Occipital lobe (tissue), 2 donors: ENCODE data around the gene FBXO3. TPM values are rescaled to one million over a fixed set of nuclear protein-coding genes. Genes with fewer than 3 reads are reported as not detected.
"Not testable (repeated sequence)": the region's sequence is repeated elsewhere in the genome, so short reads cannot be mapped to it uniquely, and the experiment has no call there.

Experiments
- DNase-seq: peaks from one replicate; lab custom pipeline; 2025; lab: John Stamatoyannopoulos, UW
- total RNA-seq: library from RNA; depleted of rRNA; stranded (reverse); fragments of >200 nt; gene quantifications from one replicate; pipeline ENCODE4 v1.2.3, GENCODE V29; 2014

FBXO3 gene
- total RNA-seq = 93.9 TPM

- DNase-seq = peak; percentile 78
Observed at GRCh38 chr11:33773987-33774735, at the start of gene FBXO3. Gene FBXO3 (minus strand): TSS chr11:33774520. CDS start chr11:33774497, 23 bp downstream.

- DNase-seq = not testable (repeated sequence)
Observed at GRCh38 chr11:33822981-33823380, 48.7 kb upstream of the FBXO3 start.

- no peak for DNase-seq
Observed at GRCh38 chr11:33819278-33820035, 45.1 kb upstream of the FBXO3 start.

- peak; percentile 68 for DNase-seq
Observed at GRCh38 chr11:33808228-33808828, 34.0 kb upstream of the FBXO3 start.

- DNase-seq = no peak
Observed at GRCh38 chr11:33804471-33804870, 30.2 kb upstream of the FBXO3 start.

- peak; percentile 72 for DNase-seq
Observed at GRCh38 chr11:33802194-33802950, 28.1 kb upstream of the FBXO3 start.

GRCh38 chr11:33801821-33802193, 27.5 kb upstream of the FBXO3 start:
- DNase-seq = no peak

- DNase-seq = no peak
Observed at GRCh38 chr11:33797879-33798278, 23.6 kb upstream of the FBXO3 start.

- DNase-seq = no peak
Observed at GRCh38 chr11:33790040-33790439, 15.7 kb upstream of the FBXO3 start.

- not testable (repeated sequence) for DNase-seq
Observed at GRCh38 chr11:33788095-33788494, 13.8 kb upstream of the FBXO3 start.

GRCh38 chr11:33787076-33787475, 12.8 kb upstream of the FBXO3 start:
- DNase-seq = no peak

GRCh38 chr11:33785609-33786008, 11.3 kb upstream of the FBXO3 start:
- no peak for DNase-seq

- DNase-seq = no peak
Observed at GRCh38 chr11:33779849-33780528, 5.7 kb upstream of the FBXO3 start.

GRCh38 chr11:33778675-33779074, 4.4 kb upstream of the FBXO3 start:
- no peak for DNase-seq

GRCh38 chr11:33777906-33778305, 3.6 kb upstream of the FBXO3 start:
- no peak for DNase-seq

GRCh38 chr11:33775832-33776470, 1.6 kb upstream of the FBXO3 start:
- DNase-seq = no peak

- no peak for DNase-seq
Observed at GRCh38 chr11:33775467-33775807, 1.1 kb upstream of the FBXO3 start.

GRCh38 chr11:33774736-33775466, 581 bp upstream of the FBXO3 start:
- no peak for DNase-seq

GRCh38 chr11:33773404-33773986, 825 bp downstream of the FBXO3 start:
- DNase-seq = no peak

GRCh38 chr11:33772870-33773269, 1.4 kb downstream of the FBXO3 start:
- no peak for DNase-seq
